BJ (cell line): ENCODE data around the gene ANP32A. TPM values are rescaled to one million over a fixed set of nuclear protein-coding genes. Genes with fewer than 3 reads are reported as not detected.
"Not testable (repeated sequence)": the region's sequence is repeated elsewhere in the genome, so short reads cannot be mapped to it uniquely, and the experiment has no call there.

Experiments used
- CTCF ChIA-PET: fragments of 350-600 bp; formaldehyde crosslinking; extraction: SDS; loops from one replicate; lab custom pipeline; 2021; ENCODE audit warnings: antibody characterized with exemption, inconsistent platforms; lab: Yijun Ruan, JAX
- POLR2A ChIA-PET: fragments of 300-600 bp; sonication (Branson Sonifier 250); formaldehyde crosslinking; extraction: SDS; loops from one replicate; lab custom pipeline; 2021; ENCODE audit warnings: antibody characterized with exemption; lab: Charles Lee
- DNase-seq: peaks from one replicate; pipeline ENCODE4 v3.0.0-alpha.2; 2011; ENCODE audit warnings: low read depth
- H3K27me3 ChIP-seq: 2 replicates; pipeline ENCODE4 v1.6.0; 2011; ENCODE audit warnings: low read length; ENCODE audit not compliant: control insufficient read depth, insufficient read depth
- H3K36me3 ChIP-seq: 2 replicates; pipeline ENCODE4 v1.5.1; 2011; ENCODE audit warnings: low read length; ENCODE audit not compliant: control insufficient read depth, insufficient read depth
- H3K4me3 ChIP-seq: 2 replicates; pipeline ENCODE4 v1.5.1; 2011; ENCODE audit warnings: low read depth, mild to moderate bottlenecking, control low read depth, low read length
- polyA plus RNA-seq: library from polyadenylated mRNA; depleted of rRNA; stranded (reverse); fragments of >200 nt; gene quantifications from 2 replicates; pipeline ENCODE4 v1.2.3, GENCODE V29; 2011
- TF ChIP-seq, protein P1 (sequence below): IDR thresholded peaks from 2 replicates; pipeline ENCODE4 v1.5.1; 2011; ENCODE audit warnings: low read depth, mild to moderate bottlenecking, control low read depth, inconsistent platforms, low read length, moderate library complexity; ENCODE audit not compliant: insufficient read depth

ANP32A gene
- polyA plus RNA-seq, 1 experiment = 36.2 TPM

DNA sequence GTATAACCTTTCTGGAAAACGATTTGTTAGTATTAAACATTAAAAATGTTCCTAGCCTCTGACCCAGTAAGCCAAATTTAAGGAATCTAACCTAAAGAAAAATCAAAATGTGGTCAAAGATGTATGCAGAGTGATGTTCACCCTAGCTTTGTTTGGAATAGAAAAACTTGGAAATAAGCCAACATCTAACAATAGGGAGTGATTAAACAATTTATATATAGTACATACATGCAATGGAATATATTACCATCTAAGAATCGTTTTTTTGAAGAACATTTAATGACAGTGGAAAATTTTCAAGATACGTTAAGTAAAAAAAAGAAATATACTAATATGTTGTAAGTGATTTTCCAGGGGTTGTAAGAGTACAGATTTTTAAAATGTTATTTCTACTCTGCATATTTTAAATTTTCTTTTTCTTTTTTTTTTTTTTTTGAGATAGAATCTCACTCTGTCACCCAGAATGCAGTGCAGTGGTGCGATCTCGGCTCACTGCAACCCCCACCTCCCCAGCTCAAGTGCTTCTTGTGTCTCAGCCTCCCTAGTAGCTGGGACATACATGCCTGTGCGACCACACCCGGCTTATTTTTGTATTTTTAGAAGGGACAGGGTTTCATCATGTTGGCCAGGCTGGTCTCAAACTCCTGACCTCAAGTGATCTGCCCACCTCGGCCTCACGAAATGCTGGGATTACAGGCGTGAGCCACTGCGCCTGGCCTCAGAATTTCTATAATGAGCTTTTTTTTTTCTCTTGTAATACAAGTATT, 54.9 kb downstream of the ANP32A start:
- no peaks in the 10 kb centered on the region for H3K36me3 ChIP-seq
- DNase-seq = no peak
- POLR2A ChIA-PET = no interaction called here
- TF ChIP-seq, protein P1, sequence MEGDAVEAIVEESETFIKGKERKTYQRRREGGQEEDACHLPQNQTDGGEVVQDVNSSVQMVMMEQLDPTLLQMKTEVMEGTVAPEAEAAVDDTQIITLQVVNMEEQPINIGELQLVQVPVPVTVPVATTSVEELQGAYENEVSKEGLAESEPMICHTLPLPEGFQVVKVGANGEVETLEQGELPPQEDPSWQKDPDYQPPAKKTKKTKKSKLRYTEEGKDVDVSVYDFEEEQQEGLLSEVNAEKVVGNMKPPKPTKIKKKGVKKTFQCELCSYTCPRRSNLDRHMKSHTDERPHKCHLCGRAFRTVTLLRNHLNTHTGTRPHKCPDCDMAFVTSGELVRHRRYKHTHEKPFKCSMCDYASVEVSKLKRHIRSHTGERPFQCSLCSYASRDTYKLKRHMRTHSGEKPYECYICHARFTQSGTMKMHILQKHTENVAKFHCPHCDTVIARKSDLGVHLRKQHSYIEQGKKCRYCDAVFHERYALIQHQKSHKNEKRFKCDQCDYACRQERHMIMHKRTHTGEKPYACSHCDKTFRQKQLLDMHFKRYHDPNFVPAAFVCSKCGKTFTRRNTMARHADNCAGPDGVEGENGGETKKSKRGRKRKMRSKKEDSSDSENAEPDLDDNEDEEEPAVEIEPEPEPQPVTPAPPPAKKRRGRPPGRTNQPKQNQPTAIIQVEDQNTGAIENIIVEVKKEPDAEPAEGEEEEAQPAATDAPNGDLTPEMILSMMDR = no peak
- CTCF ChIA-PET = interaction anchor here (0.8 kb wide), 1 partner anchor 9 kb away, joined by 3 read pairs; no protein-coding TSS in a partner anchor
- no peak overlapping the region for H3K4me3 ChIP-seq
- peaks cover 4% of the 10 kb centered on the region for H3K27me3 ChIP-seq

DNA sequence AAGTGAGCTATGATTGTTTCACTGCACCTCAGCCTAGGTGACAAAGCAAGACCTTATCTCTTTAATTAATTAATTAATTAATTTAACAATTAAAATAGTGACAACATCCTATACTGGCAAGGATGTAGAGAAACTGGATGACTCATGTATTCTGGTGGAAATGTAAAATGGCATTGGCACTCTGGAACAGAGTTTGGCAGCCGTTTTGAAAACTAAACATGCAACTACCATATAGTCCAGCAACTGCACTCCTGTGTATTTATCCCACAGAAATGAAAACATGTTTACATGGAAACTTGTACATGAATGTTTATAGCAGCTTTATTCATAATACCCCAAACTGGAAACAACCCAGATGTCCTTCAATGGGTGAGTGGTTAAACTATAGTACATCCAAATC, 56.6 kb downstream of the ANP32A start:
- H3K36me3 ChIP-seq = no peaks in the 10 kb centered on the region
- peaks cover 4% of the 10 kb centered on the region for H3K27me3 ChIP-seq
- no peak overlapping the region for H3K4me3 ChIP-seq
- TF ChIP-seq, protein P1 = no peak
- DNase-seq = no peak
- ChIA-PET CTCF (interaction anchor here (1.7 kb wide), 1 partner anchor 19 kb away, joined by 4 read pairs; no protein-coding TSS in a partner anchor), POLR2A (no interaction called here)

DNA sequence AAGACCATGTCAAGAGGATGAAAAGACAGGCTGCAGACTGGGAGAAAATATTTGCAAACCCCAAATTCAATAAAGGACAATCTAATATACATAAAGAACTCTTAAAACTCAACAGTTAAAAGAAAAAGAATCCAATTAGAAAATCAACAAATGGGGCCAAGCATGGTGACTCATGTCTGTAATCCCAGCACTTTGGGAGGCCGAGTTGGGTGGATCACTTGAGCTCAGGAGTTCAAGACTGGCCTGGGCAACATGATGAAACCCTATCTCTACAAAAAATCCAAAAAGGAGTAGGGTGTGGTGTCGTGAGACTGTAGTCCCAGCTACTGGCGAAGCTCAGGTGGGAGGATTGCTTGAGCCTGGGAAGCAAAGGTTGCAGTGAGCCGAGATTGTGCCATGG, 57.6 kb downstream of the ANP32A start:
- DNase-seq = no peak
- Histone ChIP-seq H3K27me3 (peaks cover 4% of the 10 kb centered on the region), H3K4me3 (no peak overlapping the region), H3K36me3 (no peaks in the 10 kb centered on the region)
- CTCF ChIA-PET = interaction anchor here (0.9 to 1.7 kb wide), 2 partner anchors 20 to 41 kb away, joined by 3 to 4 read pairs; no protein-coding TSS in a partner anchor
- POLR2A ChIA-PET = no interaction called here
- TF ChIP-seq, protein P1 = no peak

DNA sequence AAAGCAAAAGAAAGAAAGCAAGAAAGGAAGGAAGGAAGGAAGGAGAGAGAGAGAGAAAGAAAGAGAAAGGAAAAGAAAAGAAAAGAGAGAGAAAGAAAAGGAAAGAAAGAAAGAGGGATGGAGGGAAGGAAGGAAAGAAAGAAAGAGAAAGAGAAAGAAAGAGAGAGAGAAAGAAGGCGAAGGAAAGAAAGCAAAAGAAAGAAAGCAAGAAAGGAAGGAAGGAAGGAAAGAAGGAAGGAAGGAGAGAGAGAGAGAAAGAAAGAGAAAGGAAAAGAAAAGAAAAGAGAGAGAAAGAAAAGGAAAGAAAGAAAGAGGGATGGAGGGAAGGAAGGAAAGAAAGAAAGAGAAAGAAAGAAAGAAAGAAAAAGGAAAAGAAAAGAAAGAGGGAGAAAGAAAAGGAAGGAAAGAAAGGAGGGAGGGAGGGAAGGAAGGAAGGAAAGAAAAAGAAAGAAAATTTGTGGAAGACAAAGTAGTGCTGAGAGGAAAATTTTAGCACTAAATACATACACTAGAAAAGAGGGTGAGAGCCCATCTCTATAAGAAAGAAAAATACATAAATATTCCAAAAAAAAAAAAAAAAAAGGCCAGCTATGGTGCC, 60.6 kb downstream of the ANP32A start:
- DNase-seq, POLR2A ChIA-PET, H3K36me3 ChIP-seq, H3K4me3 ChIP-seq, H3K27me3 ChIP-seq: not testable (repeated sequence)
- CTCF ChIA-PET = interaction anchor here (1.6 kb wide), 1 partner anchor 29 kb away, joined by 4 read pairs; no protein-coding TSS in a partner anchor

DNA sequence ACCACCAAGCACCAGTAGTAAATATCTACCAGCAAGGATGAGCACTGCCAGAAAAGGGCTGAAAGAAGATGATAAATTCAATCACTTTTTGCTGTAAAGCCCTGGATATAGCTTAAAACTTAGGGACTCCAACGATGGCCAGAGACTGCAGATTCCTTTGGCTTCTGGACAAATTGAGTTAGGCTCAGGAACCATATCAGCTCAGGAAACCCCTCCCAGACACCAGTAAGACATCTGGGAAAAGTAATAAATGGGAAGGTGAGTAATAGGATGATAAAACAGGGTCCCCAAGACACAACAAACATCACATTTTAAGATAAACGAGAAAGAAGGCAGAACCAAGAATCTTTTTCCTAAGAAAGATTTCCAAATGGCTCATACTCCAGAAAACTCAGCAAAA, 65.0 kb downstream of the ANP32A start:
- DNase-seq = no peak
- no peaks in the 10 kb centered on the region for H3K36me3 ChIP-seq
- ChIA-PET CTCF (no interaction called here), POLR2A (interaction anchor here (0.6 kb wide), 2 partner anchors 12 to 332 kb away, joined by 3 read pairs; no protein-coding TSS in a partner anchor)
- H3K27me3 ChIP-seq = no peaks in the 10 kb centered on the region; the same call in 1 of the 2 replicates
- TF ChIP-seq, protein P1 = no peak
- H3K4me3 ChIP-seq = no peak overlapping the region
